ENCODE measurements around the gene MSN. TPM values are rescaled to one million over a fixed set of nuclear protein-coding genes. Genes with fewer than 3 reads are reported as not detected.

The MSN gene
- total and polyA plus RNA-seq, 2 donors from 2014 or later: 124 to 391 TPM

DNA sequence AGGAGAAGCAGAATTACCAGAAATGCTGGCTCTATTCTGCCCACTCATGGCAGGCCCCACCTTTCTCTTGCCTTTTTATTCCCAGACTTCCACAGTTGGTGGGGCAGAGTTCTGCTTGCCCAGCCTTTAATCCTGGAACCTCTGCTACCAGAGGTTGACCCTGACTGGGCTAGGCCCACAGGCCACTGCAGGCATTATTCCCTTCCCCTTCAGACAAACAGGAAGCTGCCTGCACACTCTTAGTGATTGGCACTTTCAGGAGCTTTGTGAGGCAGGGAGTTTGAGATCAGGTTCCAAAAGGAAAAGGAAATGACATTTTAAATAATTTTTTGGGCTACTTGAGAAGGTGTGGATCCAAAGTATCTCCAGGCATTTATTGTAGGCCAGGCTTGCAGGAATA is 18.8 kb downstream of the MSN start:
- Histone ChIP-seq H3K36me3 (ENCODE audit: control insufficient read depth in 2 of 3, insufficient read depth in 3 of 3, low read length in 3 of 3) (no peaks in the 10 kb centered on the region), H3K9ac (ENCODE audit: low read length in 3 of 3) (no peak overlapping the region), H3K4me3 (ENCODE audit: low read length in 3 of 3) (no peak overlapping the region), H3K4me1 (ENCODE audit: control insufficient read depth in 2 of 3, insufficient read depth in 2 of 3, low read depth in 1 of 3, low read length in 3 of 3) (peaks cover 0 to 53% (median 44%) of the 10 kb centered on the region in 3 donors), H3K9me3 (ENCODE audit: control insufficient read depth in 2 of 3, insufficient read depth in 1 of 3, low read length in 3 of 3) (no peaks in the 10 kb centered on the region), H3K27me3 (ENCODE audit: control insufficient read depth, insufficient read depth, low read length) (no peaks in the 10 kb centered on the region), H3K27ac (ENCODE audit: low read depth in 2 of 2, low read length in 2 of 2) (peak overlapping the region in 1 of 2 donors; percentile 69)
- no peak for DNase-seq
- intact Hi-C loops (cut with DNase I): no loop called here
- no peak for FAIRE-seq
- TF ChIP-seq, protein P1, sequence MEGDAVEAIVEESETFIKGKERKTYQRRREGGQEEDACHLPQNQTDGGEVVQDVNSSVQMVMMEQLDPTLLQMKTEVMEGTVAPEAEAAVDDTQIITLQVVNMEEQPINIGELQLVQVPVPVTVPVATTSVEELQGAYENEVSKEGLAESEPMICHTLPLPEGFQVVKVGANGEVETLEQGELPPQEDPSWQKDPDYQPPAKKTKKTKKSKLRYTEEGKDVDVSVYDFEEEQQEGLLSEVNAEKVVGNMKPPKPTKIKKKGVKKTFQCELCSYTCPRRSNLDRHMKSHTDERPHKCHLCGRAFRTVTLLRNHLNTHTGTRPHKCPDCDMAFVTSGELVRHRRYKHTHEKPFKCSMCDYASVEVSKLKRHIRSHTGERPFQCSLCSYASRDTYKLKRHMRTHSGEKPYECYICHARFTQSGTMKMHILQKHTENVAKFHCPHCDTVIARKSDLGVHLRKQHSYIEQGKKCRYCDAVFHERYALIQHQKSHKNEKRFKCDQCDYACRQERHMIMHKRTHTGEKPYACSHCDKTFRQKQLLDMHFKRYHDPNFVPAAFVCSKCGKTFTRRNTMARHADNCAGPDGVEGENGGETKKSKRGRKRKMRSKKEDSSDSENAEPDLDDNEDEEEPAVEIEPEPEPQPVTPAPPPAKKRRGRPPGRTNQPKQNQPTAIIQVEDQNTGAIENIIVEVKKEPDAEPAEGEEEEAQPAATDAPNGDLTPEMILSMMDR (IDR thresholded peaks at IDR 0.05; ENCODE audit: borderline replicate concordance, extremely low read depth, insufficient read depth): no peak

DNA sequence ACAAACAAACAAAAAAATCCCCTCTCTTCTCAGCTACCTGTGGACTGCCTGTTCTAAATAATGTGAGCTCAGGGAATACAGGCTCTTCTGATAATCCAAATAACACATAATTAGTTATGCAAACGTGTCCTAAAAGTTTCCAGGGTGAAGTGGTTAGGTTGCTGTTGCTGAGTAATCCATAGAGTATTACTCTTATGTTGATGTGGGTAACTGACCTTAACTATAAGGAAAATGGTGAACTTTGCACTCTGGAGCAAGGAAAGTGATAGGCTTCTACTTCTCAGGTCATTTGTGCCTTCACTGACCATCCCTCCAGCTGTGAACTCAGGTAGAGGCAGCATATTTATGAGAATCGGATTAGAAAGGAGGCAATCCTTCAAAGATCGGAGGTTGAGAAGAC is 19.9 kb downstream of the MSN start:
- Histone ChIP-seq H3K4me3 (ENCODE audit: low read length in 3 of 3) (no peak overlapping the region), H3K27ac (ENCODE audit: low read depth in 2 of 2, low read length in 2 of 2) (peak overlapping the region; percentile 57 to 77), H3K27me3 (ENCODE audit: control insufficient read depth, insufficient read depth, low read length) (no peaks in the 10 kb centered on the region), H3K36me3 (ENCODE audit: control insufficient read depth in 2 of 3, insufficient read depth in 3 of 3, low read length in 3 of 3) (no peaks in the 10 kb centered on the region), H3K4me1 (ENCODE audit: control insufficient read depth in 2 of 3, insufficient read depth in 2 of 3, low read depth in 1 of 3, low read length in 3 of 3) (peaks cover 0 to 58% (median 44%) of the 10 kb centered on the region in 3 donors), H3K9ac (ENCODE audit: low read length in 3 of 3) (peak overlapping the region in 1 of 3 donors; percentile 34), H3K9me3 (ENCODE audit: control insufficient read depth in 2 of 3, insufficient read depth in 1 of 3, low read length in 3 of 3) (no peaks in the 10 kb centered on the region)
- intact Hi-C loops (cut with DNase I): no loop called here
- FAIRE-seq (no peak), DNase-seq (no peak)
- TF ChIP-seq, protein P1 (IDR thresholded peaks at IDR 0.05; ENCODE audit: borderline replicate concordance, extremely low read depth, insufficient read depth): no peak

DNA sequence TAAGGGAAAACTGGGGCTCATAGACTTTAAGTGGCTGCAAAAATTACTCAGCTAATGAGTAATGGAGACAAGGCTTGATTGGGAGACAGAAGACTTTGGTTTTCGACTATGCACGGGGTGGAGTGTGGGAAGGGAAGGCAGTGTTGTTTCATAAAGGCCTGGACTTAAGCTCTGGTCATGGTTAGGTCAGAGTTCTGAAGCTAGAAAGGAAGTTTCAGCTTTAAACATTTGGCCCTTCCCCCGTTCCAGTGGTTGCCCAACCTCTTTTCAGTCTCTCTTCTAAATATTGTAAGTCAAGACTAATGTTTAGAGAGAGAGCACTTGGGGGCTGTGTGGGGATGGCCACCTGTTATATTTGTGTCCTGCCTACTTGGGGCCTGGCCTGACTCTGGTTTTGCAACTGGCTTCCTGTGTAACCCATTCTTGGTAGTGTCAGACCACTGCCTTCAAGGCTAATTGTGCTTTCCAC is 21.0 kb downstream of the MSN start:
- FAIRE-seq: no peak
- H3K27ac ChIP-seq (ENCODE audit: low read depth in 2 of 2, low read length in 2 of 2): peak overlapping the region; percentile 68 to 80
- no peaks in the 10 kb centered on the region for H3K9me3 ChIP-seq (ENCODE audit: control insufficient read depth in 2 of 3, insufficient read depth in 1 of 3, low read length in 3 of 3)
- no peaks in the 10 kb centered on the region for H3K36me3 ChIP-seq (ENCODE audit: control insufficient read depth in 2 of 3, insufficient read depth in 3 of 3, low read length in 3 of 3)
- H3K27me3 ChIP-seq (ENCODE audit: control insufficient read depth, insufficient read depth, low read length): no peaks in the 10 kb centered on the region
- TF ChIP-seq, protein P1 (IDR thresholded peaks at IDR 0.05; ENCODE audit: borderline replicate concordance, extremely low read depth, insufficient read depth): no peak
- no peak overlapping the region for H3K9ac ChIP-seq (ENCODE audit: low read length in 3 of 3)
- no peak overlapping the region for H3K4me3 ChIP-seq (ENCODE audit: low read length in 3 of 3)
- peak in 3 of 5 donors; percentile 26 to 53 (median 43) for DNase-seq
- H3K4me1 ChIP-seq (ENCODE audit: control insufficient read depth in 2 of 3, insufficient read depth in 2 of 3, low read depth in 1 of 3, low read length in 3 of 3): peaks cover 0 to 58% (median 40%) of the 10 kb centered on the region in 3 donors
- intact Hi-C loops (cut with DNase I): no loop called here

DNA sequence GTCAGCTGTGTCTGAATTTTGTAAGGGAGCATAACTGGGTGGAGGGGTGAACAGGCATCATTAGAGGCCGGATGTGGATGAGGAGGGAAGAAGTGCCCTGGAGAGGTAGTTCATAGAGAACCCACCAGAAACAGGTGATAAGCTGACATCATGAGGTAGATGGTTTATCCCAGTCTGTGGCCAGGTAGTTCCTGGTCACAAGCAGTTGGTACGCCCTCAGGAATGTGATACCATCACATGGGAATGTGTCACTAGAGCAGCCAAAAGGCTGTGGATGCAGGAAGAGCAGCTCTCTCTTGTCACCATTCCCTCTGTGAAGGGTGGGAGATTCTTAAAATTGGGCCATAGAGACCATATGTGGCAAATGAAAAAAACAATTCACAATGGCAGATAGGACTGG is 21.9 kb downstream of the MSN start:
- DNase-seq: no peak
- no peak overlapping the region for H3K9ac ChIP-seq (ENCODE audit: low read length in 3 of 3)
- H3K36me3 ChIP-seq (ENCODE audit: control insufficient read depth in 2 of 3, insufficient read depth in 3 of 3, low read length in 3 of 3): no peaks in the 10 kb centered on the region
- TF ChIP-seq, protein P1 (IDR thresholded peaks at IDR 0.05; ENCODE audit: borderline replicate concordance, extremely low read depth, insufficient read depth): no peak
- no peak for FAIRE-seq
- no peaks in the 10 kb centered on the region for H3K27me3 ChIP-seq (ENCODE audit: control insufficient read depth, insufficient read depth, low read length)
- peaks cover 0 to 58% (median 40%) of the 10 kb centered on the region in 3 donors for H3K4me1 ChIP-seq (ENCODE audit: control insufficient read depth in 2 of 3, insufficient read depth in 2 of 3, low read depth in 1 of 3, low read length in 3 of 3)
- intact Hi-C loops (cut with DNase I): no loop called here
- peak overlapping the region; percentile 72 to 80 for H3K27ac ChIP-seq (ENCODE audit: low read depth in 2 of 2, low read length in 2 of 2)
- no peak overlapping the region for H3K4me3 ChIP-seq (ENCODE audit: low read length in 3 of 3)
- H3K9me3 ChIP-seq (ENCODE audit: control insufficient read depth in 2 of 3, insufficient read depth in 1 of 3, low read length in 3 of 3): no peaks in the 10 kb centered on the region
